Measurements from ENCODE around the gene AMZ2.
"Not testable (repeated sequence)": the region's sequence is repeated elsewhere in the genome, so short reads cannot be mapped to it uniquely, and the experiment has no call there.

AMZ2 gene

GRCh38 chr17:68253426-68253825 lies 5.6 kb downstream of the AMZ2 start:
- DNase-seq: not testable (repeated sequence)

- no peak for DNase-seq
These were observed 7.3 kb downstream of the AMZ2 start for GRCh38 chr17:68255151-68255550.

- DNase-seq: no peak
These were observed 8.1 kb downstream of the AMZ2 start for GRCh38 chr17:68255731-68256538.

- DNase-seq: not testable (repeated sequence)
These were observed 8.9 kb downstream of the AMZ2 start for GRCh38 chr17:68256701-68257100.

GRCh38 chr17:68257934-68258333 lies 10.1 kb downstream of the AMZ2 start:
- no peak for DNase-seq

GRCh38 chr17:68258890-68259647 lies 11.2 kb downstream of the AMZ2 start:
- DNase-seq: not testable (repeated sequence)

- DNase-seq: not testable (repeated sequence)
These were observed 11.8 kb downstream of the AMZ2 start for GRCh38 chr17:68259648-68259951.

- no peak for DNase-seq
These were observed 12.4 kb downstream of the AMZ2 start for GRCh38 chr17:68260051-68260762.

- DNase-seq: not testable (repeated sequence)
These were observed 14.6 kb downstream of the AMZ2 start for GRCh38 chr17:68262467-68262866.

- peak; percentile 49 for DNase-seq
These were observed 15.3 kb downstream of the AMZ2 start for GRCh38 chr17:68263101-68263681.

GRCh38 chr17:68265833-68266232 lies 18.0 kb downstream of the AMZ2 start:
- DNase-seq: not testable (repeated sequence)

GRCh38 chr17:68273722-68274121 lies 25.9 kb downstream of the AMZ2 start:
- no peak for DNase-seq

GRCh38 chr17:68276339-68276738 lies 28.5 kb downstream of the AMZ2 start:
- DNase-seq: not testable (repeated sequence)

- no peak for DNase-seq
These were observed 30.0 kb downstream of the AMZ2 start for GRCh38 chr17:68277807-68278206.

GRCh38 chr17:68281965-68282364 lies 34.1 kb downstream of the AMZ2 start:
- DNase-seq: not testable (repeated sequence)

GRCh38 chr17:68288375-68288774 lies 40.5 kb downstream of the AMZ2 start:
- DNase-seq: no peak

GRCh38 chr17:68288804-68289203 lies 41.0 kb downstream of the AMZ2 start:
- no peak for DNase-seq

GRCh38 chr17:68289473-68289872 lies 41.6 kb downstream of the AMZ2 start:
- no peak for DNase-seq

- no peak for DNase-seq
These were observed 42.1 kb downstream of the AMZ2 start for GRCh38 chr17:68289936-68290267.

GRCh38 chr17:68290268-68290954 lies 42.6 kb downstream of the AMZ2 start:
- no peak for DNase-seq

GRCh38 chr17:68290955-68291835 lies 43.4 kb downstream of the AMZ2 start, which contains the start of the genes ARSG and SLC16A6:
ARSG (plus strand) TSS chr17:68291495; CDS start chr17:68307494, 15,999 bp downstream.
SLC16A6 (minus strand) TSS chr17:68291127; CDS start chr17:68278320, 12,807 bp downstream.
- DNase-seq: peak; percentile 59
